Measurements from ENCODE around the gene FIGN. TPM values are rescaled to one million over a fixed set of nuclear protein-coding genes. Genes with fewer than 3 reads are reported as not detected.

FIGN gene
- total RNA-seq, 1 experiment from 2014 or later = 14.6 TPM

- no peaks in the 10 kb centered on the region for H3K79me1 ChIP-seq (ENCODE audit: insufficient read depth, low read depth, low read length, poor library complexity, severe bottlenecking)
- no peak overlapping the region for H3K4ac ChIP-seq (ENCODE audit: low read depth, low read length)
- H3K23ac ChIP-seq (ENCODE audit: insufficient read length, low read depth, low read length) = no peak overlapping the region
- H2AK5ac ChIP-seq (ENCODE audit: insufficient read length, low read length) = no peak overlapping the region
- H3K9ac ChIP-seq (ENCODE audit: extremely low read depth, insufficient read length, low read length) = no peak overlapping the region
- H2BK5ac ChIP-seq (ENCODE audit: insufficient read length, low read length) = no peak overlapping the region
- H4K8ac ChIP-seq (replicated peaks; ENCODE audit: insufficient read length, low read depth, low read length) = no peak overlapping the region
- H3K14ac ChIP-seq (ENCODE audit: insufficient read depth, low read length) = no peak overlapping the region
- H3K23me2 ChIP-seq (ENCODE audit: insufficient read length, low read depth, low read length, poor library complexity, severe bottlenecking) = no peaks in the 10 kb centered on the region
- H3K79me2 ChIP-seq (ENCODE audit: insufficient read depth, low read length) = no peaks in the 10 kb centered on the region
- no peak overlapping the region for H3K18ac ChIP-seq (ENCODE audit: insufficient read length, low read depth, low read length)
- Mint-ChIP-seq H3K4me3 (no peak overlapping the region), H3K27me3 (ENCODE audit: low read depth) (no peaks in the 10 kb centered on the region), H3K9me3 (no peaks in the 10 kb centered on the region), H3K27ac (no peak overlapping the region), H3K4me1 (no peaks in the 10 kb centered on the region), H3K36me3 (ENCODE audit: insufficient read depth in 1 of 3, low read depth in 3 of 3) (no peaks in the 10 kb centered on the region)
- no peak overlapping the region for H3T11ph ChIP-seq (ENCODE audit: low read length)
- no peak for TF ChIP-seq CTCF (conservative IDR thresholded peaks at IDR 0.05)
- no peak overlapping the region for H2AFZ ChIP-seq (ENCODE audit: low read length)
- H3K27ac ChIP-seq (ENCODE audit: insufficient read length, low read depth, low read length) = no peak overlapping the region
- H4K5ac ChIP-seq (ENCODE audit: insufficient read length, low read depth, low read length) = no peak overlapping the region
- no peak overlapping the region for H2BK20ac ChIP-seq (ENCODE audit: low read depth, low read length, poor library complexity, severe bottlenecking)
- DNase-seq = no peak
- H4K91ac ChIP-seq (ENCODE audit: insufficient read length, low read depth, low read length) = no peak overlapping the region
- H4K20me1 ChIP-seq (ENCODE audit: control insufficient read depth, insufficient read depth, insufficient read length) = no peaks in the 10 kb centered on the region
- no peak overlapping the region for H2BK15ac ChIP-seq (ENCODE audit: low read depth, low read length)
- no peak overlapping the region for H3K56ac ChIP-seq (ENCODE audit: insufficient read length, low read depth, low read length)
- no peak overlapping the region for H2BK12ac ChIP-seq (ENCODE audit: insufficient read length, low read depth, low read length)
- no peaks in the 10 kb centered on the region for H3K9me3 ChIP-seq (ENCODE audit: control insufficient read depth, low read depth, low read length)
- no peaks in the 10 kb centered on the region for H3K27me3 ChIP-seq (ENCODE audit: insufficient read depth, low read length)
- no peak overlapping the region for H3K4me2 ChIP-seq (ENCODE audit: insufficient read depth, insufficient read length, low read length)
- no peaks in the 10 kb centered on the region for H3K4me1 ChIP-seq (ENCODE audit: insufficient read depth, low read length)
- no peak overlapping the region for H2BK120ac ChIP-seq (ENCODE audit: low read depth, low read length, poor library complexity, severe bottlenecking)
- no CpG with 5 or more reads among the region's 4 CpGs for WGBS (ENCODE audit: extremely low coverage, insufficient read length, low lambda C conversion rate)
These were observed 31.3 kb upstream of the FIGN start for GRCh38 chr2:163767097-163767496.

All from H9 (cell line).